RPMI7951 (cell line): Measurements from ENCODE around the gene DLG2. TPM values are rescaled to one million over a fixed set of nuclear protein-coding genes. Genes with fewer than 3 reads are reported as not detected.
A peak's percentile ranks its signal among the peaks of the same experiment; 100 is the strongest.
"Not testable (repeated sequence)": the region's sequence is repeated elsewhere in the genome, so short reads cannot be mapped to it uniquely, and the experiment has no call there.

Experiments used
- DNase-seq: peaks from one replicate; pipeline ENCODE4 v3.0.0-alpha.2; 2012; ENCODE audit warnings: low read depth
- total RNA-seq: library from RNA; depleted of rRNA; stranded (reverse); fragments of >200 nt; shearing (Covaris generic); gene quantifications from 2 replicates; pipeline ENCODE4 v1.2.3, GENCODE V29; 2014

DLG2 gene
- total RNA-seq, 1 experiment from 2014 or later = 0.36 TPM

- no peak for DNase-seq
These were observed 390.9 kb downstream of the DLG2 start for GRCh38 chr11:85236211-85236610.

- no peak for DNase-seq
These were observed 394.6 kb downstream of the DLG2 start for GRCh38 chr11:85232559-85232958.

GRCh38 chr11:85231588-85231987 is 395.6 kb downstream of the DLG2 start:
- no peak for DNase-seq

- not testable (repeated sequence) for DNase-seq
These were observed 397.4 kb downstream of the DLG2 start for GRCh38 chr11:85229723-85230122.

- no peak for DNase-seq
These were observed 430.2 kb downstream of the DLG2 start for GRCh38 chr11:85196968-85197367.

- DNase-seq = no peak
These were observed 431.2 kb downstream of the DLG2 start for GRCh38 chr11:85195934-85196333.

- DNase-seq = no peak
These were observed 439.2 kb downstream of the DLG2 start for GRCh38 chr11:85187992-85188391.

GRCh38 chr11:85184721-85185120 is 442.4 kb downstream of the DLG2 start:
- no peak for DNase-seq

- peak; percentile 4 for DNase-seq
These were observed 444.4 kb downstream of the DLG2 start for GRCh38 chr11:85182441-85183387.

- no peak for DNase-seq
These were observed 446.6 kb downstream of the DLG2 start for GRCh38 chr11:85180528-85180927.

GRCh38 chr11:85171648-85172257 is 455.4 kb downstream of the DLG2 start:
- DNase-seq = no peak

- peak; percentile 1 for DNase-seq
These were observed 457.0 kb downstream of the DLG2 start for GRCh38 chr11:85170184-85170583.

- no peak for DNase-seq
These were observed 459.7 kb downstream of the DLG2 start for GRCh38 chr11:85167471-85167870.

GRCh38 chr11:85167038-85167437 is 460.1 kb downstream of the DLG2 start:
- no peak for DNase-seq

- DNase-seq = no peak
These were observed 461.3 kb downstream of the DLG2 start for GRCh38 chr11:85165819-85166218.

- DNase-seq = no peak
These were observed 462.4 kb downstream of the DLG2 start for GRCh38 chr11:85164743-85165142.

GRCh38 chr11:85154294-85154693 is 472.9 kb downstream of the DLG2 start:
- no peak for DNase-seq

- no peak for DNase-seq
These were observed 489.5 kb downstream of the DLG2 start for GRCh38 chr11:85137597-85137996.

GRCh38 chr11:85133636-85134035 is 493.5 kb downstream of the DLG2 start:
- no peak for DNase-seq

GRCh38 chr11:85132851-85133585 is 494.1 kb downstream of the DLG2 start:
- DNase-seq = no peak

GRCh38 chr11:85127349-85127748 is 499.8 kb downstream of the DLG2 start:
- no peak for DNase-seq

- DNase-seq = no peak
These were observed 503.4 kb downstream of the DLG2 start for GRCh38 chr11:85123752-85124231.
